HL-60 (cell line): ENCODE data around the gene WDR27.
"Not testable (repeated sequence)": the region's sequence is repeated elsewhere in the genome, so short reads cannot be mapped to it uniquely, and the experiment has no call there.

Experiments
- DNase-seq, 2 experiments: peaks; one replicate each; pipeline ENCODE4 v3.0.0-alpha.2; 2010 to 2020; ENCODE audit warnings: low read depth in 1 of 2, low spot score in 1 of 2
- H3K27ac ChIP-seq: fragments of 250-450 bp; sonication (Bioruptor Pico); replicated peaks from 2 replicates; pipeline ENCODE4 v1.5.1; 2020; ENCODE audit warnings: mild to moderate bottlenecking, moderate library complexity
- H3K27me3 ChIP-seq: fragments of 250-450 bp; sonication (Bioruptor Pico); 2 replicates; pipeline ENCODE4 v1.5.1; 2021; ENCODE audit warnings: mild to moderate bottlenecking, moderate library complexity; ENCODE audit not compliant: insufficient read depth, poor library complexity, severe bottlenecking
- H3K4me3 ChIP-seq: replicated peaks from 2 replicates; pipeline ENCODE4 v1.5.1; 2011; ENCODE audit warnings: mild to moderate bottlenecking, control low read depth, low read length; ENCODE audit not compliant: insufficient read depth
- GABPA ChIP-seq: IDR thresholded peaks from 2 replicates; pipeline ENCODE4 v1.6.1; 2012; ENCODE audit warnings: low read depth
- POLR2AphosphoS5 ChIP-seq: IDR thresholded peaks from 2 replicates; pipeline ENCODE4 v1.6.1; 2012; ENCODE audit warnings: low read depth
- SPI1 ChIP-seq: IDR thresholded peaks from 2 replicates; pipeline ENCODE4 v1.6.1; 2012; ENCODE audit warnings: low read depth, mild to moderate bottlenecking, borderline replicate concordance
- TF ChIP-seq, protein P1 (sequence below): IDR thresholded peaks from 2 replicates; pipeline ENCODE4 v1.6.1; 2012; ENCODE audit warnings: low read depth; ENCODE audit not compliant: insufficient replicate concordance
- TF ChIP-seq, protein P2 (sequence below): IDR thresholded peaks from one replicate; pipeline ENCODE4 v1.5.1; 2011; ENCODE audit warnings: low read length, control low read depth, inconsistent platforms; ENCODE audit not compliant: insufficient read depth

Gene WDR27

DNA sequence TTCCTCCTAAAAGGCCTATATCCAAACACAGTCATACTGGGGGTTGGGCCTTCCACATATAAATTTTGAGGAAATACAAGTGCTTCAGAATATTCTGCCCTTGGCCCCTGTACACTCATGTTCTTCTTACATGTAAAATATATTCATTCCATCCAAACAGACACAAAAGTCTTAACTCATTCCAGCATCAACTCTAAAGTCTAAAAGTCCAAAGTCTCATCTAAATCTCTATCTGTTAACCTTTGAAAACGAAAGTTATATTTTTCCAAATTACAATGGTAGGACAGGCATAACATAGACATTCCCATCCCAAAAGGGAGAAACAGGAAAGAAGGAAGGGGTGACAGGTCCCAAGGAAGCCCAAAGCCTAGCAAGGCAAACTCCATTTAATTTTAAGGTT lies 232.8 kb downstream of the WDR27 start:
- TF ChIP-seq POLR2AphosphoS5 (no peak), GABPA (no peak)
- TF ChIP-seq, protein P1, sequence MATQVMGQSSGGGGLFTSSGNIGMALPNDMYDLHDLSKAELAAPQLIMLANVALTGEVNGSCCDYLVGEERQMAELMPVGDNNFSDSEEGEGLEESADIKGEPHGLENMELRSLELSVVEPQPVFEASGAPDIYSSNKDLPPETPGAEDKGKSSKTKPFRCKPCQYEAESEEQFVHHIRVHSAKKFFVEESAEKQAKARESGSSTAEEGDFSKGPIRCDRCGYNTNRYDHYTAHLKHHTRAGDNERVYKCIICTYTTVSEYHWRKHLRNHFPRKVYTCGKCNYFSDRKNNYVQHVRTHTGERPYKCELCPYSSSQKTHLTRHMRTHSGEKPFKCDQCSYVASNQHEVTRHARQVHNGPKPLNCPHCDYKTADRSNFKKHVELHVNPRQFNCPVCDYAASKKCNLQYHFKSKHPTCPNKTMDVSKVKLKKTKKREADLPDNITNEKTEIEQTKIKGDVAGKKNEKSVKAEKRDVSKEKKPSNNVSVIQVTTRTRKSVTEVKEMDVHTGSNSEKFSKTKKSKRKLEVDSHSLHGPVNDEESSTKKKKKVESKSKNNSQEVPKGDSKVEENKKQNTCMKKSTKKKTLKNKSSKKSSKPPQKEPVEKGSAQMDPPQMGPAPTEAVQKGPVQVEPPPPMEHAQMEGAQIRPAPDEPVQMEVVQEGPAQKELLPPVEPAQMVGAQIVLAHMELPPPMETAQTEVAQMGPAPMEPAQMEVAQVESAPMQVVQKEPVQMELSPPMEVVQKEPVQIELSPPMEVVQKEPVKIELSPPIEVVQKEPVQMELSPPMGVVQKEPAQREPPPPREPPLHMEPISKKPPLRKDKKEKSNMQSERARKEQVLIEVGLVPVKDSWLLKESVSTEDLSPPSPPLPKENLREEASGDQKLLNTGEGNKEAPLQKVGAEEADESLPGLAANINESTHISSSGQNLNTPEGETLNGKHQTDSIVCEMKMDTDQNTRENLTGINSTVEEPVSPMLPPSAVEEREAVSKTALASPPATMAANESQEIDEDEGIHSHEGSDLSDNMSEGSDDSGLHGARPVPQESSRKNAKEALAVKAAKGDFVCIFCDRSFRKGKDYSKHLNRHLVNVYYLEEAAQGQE, result no peak
- TF ChIP-seq, protein P2, sequence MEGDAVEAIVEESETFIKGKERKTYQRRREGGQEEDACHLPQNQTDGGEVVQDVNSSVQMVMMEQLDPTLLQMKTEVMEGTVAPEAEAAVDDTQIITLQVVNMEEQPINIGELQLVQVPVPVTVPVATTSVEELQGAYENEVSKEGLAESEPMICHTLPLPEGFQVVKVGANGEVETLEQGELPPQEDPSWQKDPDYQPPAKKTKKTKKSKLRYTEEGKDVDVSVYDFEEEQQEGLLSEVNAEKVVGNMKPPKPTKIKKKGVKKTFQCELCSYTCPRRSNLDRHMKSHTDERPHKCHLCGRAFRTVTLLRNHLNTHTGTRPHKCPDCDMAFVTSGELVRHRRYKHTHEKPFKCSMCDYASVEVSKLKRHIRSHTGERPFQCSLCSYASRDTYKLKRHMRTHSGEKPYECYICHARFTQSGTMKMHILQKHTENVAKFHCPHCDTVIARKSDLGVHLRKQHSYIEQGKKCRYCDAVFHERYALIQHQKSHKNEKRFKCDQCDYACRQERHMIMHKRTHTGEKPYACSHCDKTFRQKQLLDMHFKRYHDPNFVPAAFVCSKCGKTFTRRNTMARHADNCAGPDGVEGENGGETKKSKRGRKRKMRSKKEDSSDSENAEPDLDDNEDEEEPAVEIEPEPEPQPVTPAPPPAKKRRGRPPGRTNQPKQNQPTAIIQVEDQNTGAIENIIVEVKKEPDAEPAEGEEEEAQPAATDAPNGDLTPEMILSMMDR, result no peak
- H3K27ac ChIP-seq, result no peak overlapping the region

DNA sequence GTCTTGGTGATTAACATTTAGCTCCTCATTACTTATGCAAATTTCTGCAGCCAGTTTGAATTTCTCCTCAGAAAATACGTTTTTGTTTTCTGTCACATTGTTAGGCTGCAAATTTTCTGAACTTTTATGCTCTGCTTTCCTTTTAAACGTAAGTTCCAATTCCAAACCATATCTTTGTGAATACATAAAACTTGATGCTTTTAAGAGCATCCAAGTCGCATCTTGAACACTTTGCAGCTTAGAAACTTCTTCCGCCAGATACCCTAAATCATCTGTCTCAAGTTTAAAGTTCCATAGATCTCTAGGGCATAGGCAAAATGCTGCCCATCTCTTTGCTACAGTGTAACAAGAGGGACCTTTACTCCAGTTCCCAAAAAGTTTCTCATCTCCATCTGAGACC lies 234.1 kb downstream of the WDR27 start:
- H3K27me3 ChIP-seq, H3K27ac ChIP-seq, DNase-seq, H3K4me3 ChIP-seq: not testable (repeated sequence)

More for the DNA sequence above, 232.8 kb downstream of the WDR27 start:
- DNase-seq, result no peak
- H3K4me3 ChIP-seq, result no peak overlapping the region
- H3K27me3 ChIP-seq, result no peaks in the 10 kb centered on the region

DNA sequence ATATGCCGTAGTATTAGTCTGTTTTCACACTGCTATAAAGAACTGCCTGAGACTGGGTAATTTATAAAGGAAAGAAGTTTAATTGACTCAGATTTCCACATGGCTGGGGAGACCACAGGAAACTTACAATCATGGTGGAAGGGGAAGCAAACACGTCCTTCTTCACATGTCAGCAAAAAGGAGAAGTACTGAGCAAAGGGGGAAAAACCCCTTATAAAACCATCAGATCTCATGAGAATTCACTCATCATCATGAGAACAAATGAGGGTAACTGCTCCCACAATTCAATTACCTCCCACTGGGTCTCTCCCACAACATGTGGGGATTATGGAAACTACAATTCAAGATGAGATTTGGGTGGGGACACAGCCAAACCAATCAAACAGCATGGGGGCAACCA lies 235.6 kb downstream of the WDR27 start:
- not testable (repeated sequence) for H3K27ac ChIP-seq, H3K4me3 ChIP-seq, H3K27me3 ChIP-seq
- peak in 1 of 2 experiments; percentile 12 for DNase-seq

DNA sequence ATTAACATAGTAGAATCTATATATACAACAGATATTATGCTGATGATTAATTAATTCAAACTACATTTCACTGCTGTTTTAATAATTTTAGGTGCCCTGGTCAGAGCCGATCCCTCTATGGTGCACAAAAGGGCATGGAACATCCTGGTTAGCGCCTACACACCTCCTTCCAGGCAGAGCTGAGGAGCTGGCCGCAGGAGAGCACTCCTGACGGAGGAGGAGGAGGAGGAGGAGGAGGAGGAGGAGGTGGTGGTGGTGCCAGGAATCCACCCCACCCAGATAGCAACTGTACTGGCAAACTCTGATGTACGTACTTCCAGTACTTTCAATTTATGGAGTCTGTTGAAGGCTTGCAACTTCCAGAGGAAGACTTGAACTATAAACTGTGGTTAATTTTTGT lies 244.1 kb downstream of the WDR27 start:
- Histone ChIP-seq H3K27me3 (no peaks in the 10 kb centered on the region), H3K27ac (no peak overlapping the region), H3K4me3 (no peak overlapping the region)
- TF ChIP-seq, protein P1, result no peak
- TF ChIP-seq SPI1 (no peak), GABPA (no peak), POLR2AphosphoS5 (no peak)
- TF ChIP-seq, protein P2, result no peak
- no peak for DNase-seq

DNA sequence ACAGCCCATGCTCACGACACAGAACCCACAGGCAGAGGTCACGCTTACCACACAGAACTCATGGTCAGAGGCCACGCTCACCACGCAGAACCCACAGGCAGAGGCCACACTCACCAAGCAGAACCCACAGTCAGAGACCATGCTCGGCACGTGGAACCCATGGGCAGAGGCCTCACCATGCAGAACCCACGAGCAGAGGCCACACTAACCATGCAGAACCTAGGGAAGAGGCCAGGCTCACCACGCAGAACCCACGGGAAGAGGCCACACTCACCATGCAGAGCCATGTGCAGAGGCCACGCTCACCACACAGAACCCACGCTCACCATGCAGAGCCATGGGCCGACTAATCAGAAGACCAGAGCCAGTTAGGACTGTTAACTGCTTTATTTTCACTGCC lies 245.0 kb downstream of the WDR27 start:
- Histone ChIP-seq H3K27me3 (no peaks in the 10 kb centered on the region), H3K4me3 (no peak overlapping the region), H3K27ac (no peak overlapping the region)
- DNase-seq, result no peak
- TF ChIP-seq, protein P2, result no peak
- TF ChIP-seq, protein P1, result no peak
- TF ChIP-seq GABPA (no peak), POLR2AphosphoS5 (no peak), SPI1 (no peak)
